Adrenal gland (tissue), 5 donors: Measurements from ENCODE around the gene C4orf36.

Experiments
- POLR2A ChIP-seq, 2 donors: fragments of 450-650 bp; IDR thresholded peaks; one replicate each; pipeline ENCODE4 v1.6.1; 2017; ENCODE audit warnings: antibody characterized with exemption in 2 of 2, mild to moderate bottlenecking in 2 of 2, moderate library complexity in 1 of 2
- TF ChIP-seq, protein P1 (sequence below), 6 experiments: fragments of 450-650 bp in 4 of 6; fragments of 200-600 bp in 2 of 6; sonication (generic) in 1 of 6; IDR thresholded peaks; 1 replicate in 5 of 6; 2 replicates in 1 of 6; pipeline versions ENCODE4 v1.5.1 to v1.8.0; 2016 to 2021; ENCODE audit warnings: antibody characterized with exemption in 6 of 6, mild to moderate bottlenecking in 2 of 6, moderate library complexity in 1 of 6
- donor health status: DM: no; HTN: no; CAD: no.

DNA sequence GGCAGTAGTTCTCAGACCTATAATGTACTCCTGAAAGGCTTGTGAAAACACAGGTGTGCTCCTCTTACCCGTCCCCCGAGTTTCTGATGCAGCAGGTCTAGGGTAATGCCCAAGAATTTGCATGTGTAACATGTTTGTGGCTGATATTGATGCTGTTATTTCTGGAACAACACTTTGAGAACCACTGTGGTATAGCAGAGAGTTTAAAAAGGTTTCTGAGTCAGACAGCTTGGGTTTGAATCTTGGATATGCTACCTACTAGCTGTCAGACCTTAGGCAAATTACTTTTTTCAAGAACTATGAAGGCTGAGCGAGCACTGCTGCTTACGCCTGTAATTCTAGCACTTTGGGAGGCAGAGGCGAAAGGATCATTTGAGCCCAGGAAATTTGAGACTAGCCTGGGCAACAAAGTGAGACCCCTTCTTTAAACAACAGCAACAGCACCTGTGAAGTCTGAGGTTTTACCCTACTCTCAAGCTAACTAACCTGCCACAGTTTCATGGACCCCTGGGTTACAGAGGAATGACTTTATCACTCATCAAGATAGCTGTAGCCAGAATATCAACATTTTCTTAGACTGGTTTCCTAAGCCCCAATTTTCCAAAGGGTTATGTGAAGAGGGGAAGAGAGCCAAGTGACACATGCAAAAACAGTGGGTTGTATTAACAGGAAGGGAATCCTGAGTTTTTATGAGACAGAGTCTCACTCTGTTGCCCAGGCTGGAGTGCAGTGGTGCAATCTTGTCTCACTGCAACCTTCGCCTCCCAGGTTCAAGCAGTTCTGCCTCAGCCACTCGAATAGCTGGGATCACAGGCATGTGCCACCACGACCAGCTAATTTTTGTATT, 47.7 kb upstream of the C4orf36 start:
- TF ChIP-seq, protein P1, sequence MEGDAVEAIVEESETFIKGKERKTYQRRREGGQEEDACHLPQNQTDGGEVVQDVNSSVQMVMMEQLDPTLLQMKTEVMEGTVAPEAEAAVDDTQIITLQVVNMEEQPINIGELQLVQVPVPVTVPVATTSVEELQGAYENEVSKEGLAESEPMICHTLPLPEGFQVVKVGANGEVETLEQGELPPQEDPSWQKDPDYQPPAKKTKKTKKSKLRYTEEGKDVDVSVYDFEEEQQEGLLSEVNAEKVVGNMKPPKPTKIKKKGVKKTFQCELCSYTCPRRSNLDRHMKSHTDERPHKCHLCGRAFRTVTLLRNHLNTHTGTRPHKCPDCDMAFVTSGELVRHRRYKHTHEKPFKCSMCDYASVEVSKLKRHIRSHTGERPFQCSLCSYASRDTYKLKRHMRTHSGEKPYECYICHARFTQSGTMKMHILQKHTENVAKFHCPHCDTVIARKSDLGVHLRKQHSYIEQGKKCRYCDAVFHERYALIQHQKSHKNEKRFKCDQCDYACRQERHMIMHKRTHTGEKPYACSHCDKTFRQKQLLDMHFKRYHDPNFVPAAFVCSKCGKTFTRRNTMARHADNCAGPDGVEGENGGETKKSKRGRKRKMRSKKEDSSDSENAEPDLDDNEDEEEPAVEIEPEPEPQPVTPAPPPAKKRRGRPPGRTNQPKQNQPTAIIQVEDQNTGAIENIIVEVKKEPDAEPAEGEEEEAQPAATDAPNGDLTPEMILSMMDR (IDR thresholded peaks at IDR 0.05), result no peak
- no peak for TF ChIP-seq POLR2A (IDR thresholded peaks at IDR 0.05)
